ENCODE measurements around the gene DDX49.

- no peak for TF ChIP-seq ARID2 (IDR thresholded peaks at IDR 0.05)
- no peak for TF ChIP-seq EZH2 (IDR thresholded peaks at IDR 0.05; ENCODE audit: borderline replicate concordance, low read depth, low read length)
- no peak for TF ChIP-seq ATF1 (CRISPR knock-in tag; IDR thresholded peaks at IDR 0.05)
- no peak for TF ChIP-seq ATF1 (tag; IDR thresholded peaks at IDR 0.05)
- TF ChIP-seq KDM1A (IDR thresholded peaks at IDR 0.05), result no peak
- TF ChIP-seq CXXC5 (CRISPR knock-in tag; IDR thresholded peaks at IDR 0.05), result no peak
- no peak for TF ChIP-seq SMARCA4 (IDR thresholded peaks at IDR 0.05)
- TF ChIP-seq ZFP36 (IDR thresholded peaks at IDR 0.05; ENCODE audit: low read depth, low read length, partially characterized antibody), result no peak
- no peak for TF ChIP-seq ZBTB26 (CRISPR knock-in tag; IDR thresholded peaks at IDR 0.05)
- no peak for TF ChIP-seq MAZ (CRISPR knock-in tag; conservative IDR thresholded peaks at IDR 0.05 in 1 of 2, IDR thresholded peaks at IDR 0.05 in 1 of 2)
- no peak for TF ChIP-seq USF1 (CRISPR knock-in tag; IDR thresholded peaks at IDR 0.05)
Observed at GRCh38 chr19:18875726-18876125, 43.8 kb upstream of the DDX49 start.

Data from K562 (cell line).